ENCODE measurements around the gene BCAP31. TPM values are rescaled to one million over a fixed set of nuclear protein-coding genes. Genes with fewer than 3 reads are reported as not detected.

Gene BCAP31
- total RNA-seq, 2 experiments from 2014 or later, result 155 to 158 TPM

GRCh38 chrX:153662266-153662665, 61.9 kb downstream of the BCAP31 start:
- Mint-ChIP-seq H3K27ac (no peak overlapping the region), H3K4me3 (peak overlapping the region; percentile 34), H3K4me1 (ENCODE audit: low read depth) (no peaks in the 10 kb centered on the region), H3K27me3 (ENCODE audit: low read depth) (peaks cover 26% of the 10 kb centered on the region), H3K36me3 (ENCODE audit: low read depth) (no peaks in the 10 kb centered on the region), H3K9me3 (ENCODE audit: insufficient read depth) (no peaks in the 10 kb centered on the region)
- ChIA-PET CTCF (interaction anchor here (0.9 to 3.4 kb wide), 12 partner anchors 10 to 630 kb away, joined by 3 to 17 read pairs (median 4); partner anchors contain the start of gene CCNQ), POLR2A (no interaction called here)
- DNase-seq (peak; percentile 61), ATAC-seq (no peak)

- DNase-seq, result no peak
- H3K4me3 Mint-ChIP-seq, result no peak overlapping the region
- CTCF ChIA-PET, result interaction anchor here (0.8 to 5.1 kb wide), 3 partner anchors 9 to 120 kb away, joined by 3 to 22 read pairs (median 3); no protein-coding TSS in a partner anchor
- no peaks in the 10 kb centered on the region for H3K4me1 Mint-ChIP-seq (ENCODE audit: low read depth)
- ATAC-seq, result no peak
- no peaks in the 10 kb centered on the region for H3K9me3 Mint-ChIP-seq (ENCODE audit: insufficient read depth)
- POLR2A ChIA-PET, result no interaction called here
- peaks cover 20% of the 10 kb centered on the region for H3K27me3 Mint-ChIP-seq (ENCODE audit: low read depth)
- no peaks in the 10 kb centered on the region for H3K36me3 Mint-ChIP-seq (ENCODE audit: low read depth)
- H3K27ac Mint-ChIP-seq, result no peak overlapping the region
Observed at GRCh38 chrX:153659268-153659667, 64.9 kb downstream of the BCAP31 start.

GRCh38 chrX:153657161-153657560, 67.0 kb downstream of the BCAP31 start:
- Mint-ChIP-seq H3K9me3 (ENCODE audit: insufficient read depth) (no peaks in the 10 kb centered on the region), H3K36me3 (ENCODE audit: low read depth) (no peaks in the 10 kb centered on the region), H3K4me3 (no peak overlapping the region), H3K27me3 (ENCODE audit: low read depth) (peaks cover 16% of the 10 kb centered on the region), H3K27ac (no peak overlapping the region), H3K4me1 (ENCODE audit: low read depth) (no peaks in the 10 kb centered on the region)
- CTCF ChIA-PET, result interaction anchor here (5.1 kb wide), 1 partner anchor 11 kb away, joined by 22 read pairs; no protein-coding TSS in a partner anchor
- POLR2A ChIA-PET, result no interaction called here
- no peak for DNase-seq
- ATAC-seq, result no peak

- DNase-seq, result no peak
- Mint-ChIP-seq H3K27me3 (ENCODE audit: low read depth) (no peaks in the 10 kb centered on the region), H3K9me3 (ENCODE audit: insufficient read depth) (no peaks in the 10 kb centered on the region), H3K27ac (no peak overlapping the region), H3K4me1 (ENCODE audit: low read depth) (no peaks in the 10 kb centered on the region), H3K4me3 (no peak overlapping the region), H3K36me3 (ENCODE audit: low read depth) (no peaks in the 10 kb centered on the region)
- ChIA-PET CTCF (interaction anchor here (1.2 kb wide), 1 partner anchor 99 kb away, joined by 5 read pairs; no protein-coding TSS in a partner anchor), POLR2A (no interaction called here)
- no peak for ATAC-seq
Observed at GRCh38 chrX:153653556-153653955, 70.6 kb downstream of the BCAP31 start.

GRCh38 chrX:153651540-153652079, 72.6 kb downstream of the BCAP31 start:
- DNase-seq, result no peak
- Mint-ChIP-seq H3K27me3 (ENCODE audit: low read depth) (peaks cover 3% of the 10 kb centered on the region), H3K4me3 (no peak overlapping the region), H3K36me3 (ENCODE audit: low read depth) (no peaks in the 10 kb centered on the region), H3K4me1 (ENCODE audit: low read depth) (no peaks in the 10 kb centered on the region), H3K9me3 (ENCODE audit: insufficient read depth) (no peaks in the 10 kb centered on the region), H3K27ac (no peak overlapping the region)
- peak; percentile 40 for ATAC-seq
- ChIA-PET CTCF (interaction anchor here (0.9 to 1.6 kb wide), 3 partner anchors 10 to 97 kb away, joined by 3 to 4 read pairs (median 3); no protein-coding TSS in a partner anchor), POLR2A (no interaction called here)

- H3K9me3 Mint-ChIP-seq (ENCODE audit: insufficient read depth), result no peaks in the 10 kb centered on the region
- no peak overlapping the region for H3K4me3 Mint-ChIP-seq
- H3K27me3 Mint-ChIP-seq (ENCODE audit: low read depth), result peaks cover 10% of the 10 kb centered on the region
- H3K27ac Mint-ChIP-seq, result no peak overlapping the region
- no peaks in the 10 kb centered on the region for H3K4me1 Mint-ChIP-seq (ENCODE audit: low read depth)
- ChIA-PET POLR2A (no interaction called here), CTCF (interaction anchor here (0.9 to 1.6 kb wide), 2 partner anchors 44 to 96 kb away, joined by 3 to 4 read pairs; no protein-coding TSS in a partner anchor)
- ATAC-seq (no peak), DNase-seq (no peak)
- H3K36me3 Mint-ChIP-seq (ENCODE audit: low read depth), result no peaks in the 10 kb centered on the region
Observed at GRCh38 chrX:153650959-153651358, 73.2 kb downstream of the BCAP31 start.

Other genes with a start within 250 kb of the BCAP31 start
- not detected for gene BGN, start 229.4 kb downstream of the BCAP31 start, total RNA-seq
- not detected for gene ATP2B3, start 206.7 kb downstream of the BCAP31 start, total RNA-seq
- gene CCNQ, start 125.2 kb downstream of the BCAP31 start, total RNA-seq, result 10 to 100 TPM; 23.9 to 24.5 TPM
- not detected for gene DUSP9, start 77.2 kb downstream of the BCAP31 start, total RNA-seq
- gene PNCK, start 50.6 kb downstream of the BCAP31 start, total RNA-seq, result under 1 TPM; 0.16 to 0.58 TPM
- 1 to 10 TPM in 1 of 2 experiments, under 1 TPM in 1; 0.82 to 1.3 TPM for gene SLC6A8, start 36.5 kb downstream of the BCAP31 start, total RNA-seq
- gene ABCD1, start 469 bp upstream of the BCAP31 start, total RNA-seq, result 10 to 100 TPM; 14.6 to 15.9 TPM
- 1 to 10 TPM in 1 of 2 experiments, under 1 TPM in 1; 0.83 to 1.4 TPM for gene PLXNB3, start 39.9 kb upstream of the BCAP31 start, total RNA-seq
- gene SRPK3, start 56.7 kb upstream of the BCAP31 start, total RNA-seq, result not detected
- 10 to 100 TPM; 63.2 to 66.9 TPM for gene IDH3G, start 70.0 kb upstream of the BCAP31 start, total RNA-seq
- 100 to 1,000 TPM; 182 to 190 TPM for gene SSR4, start 70.3 kb upstream of the BCAP31 start, total RNA-seq
- under 1 TPM; 0.10 to 0.16 TPM for gene PDZD4, start 106.2 kb upstream of the BCAP31 start, total RNA-seq
- gene L1CAM, start 161.8 kb upstream of the BCAP31 start, total RNA-seq, result 1 to 10 TPM; 7.1 to 7.5 TPM
- gene AVPR2, start 180.3 kb upstream of the BCAP31 start, total RNA-seq, result not detected
- 100 to 1,000 TPM; 317 to 324 TPM for gene ARHGAP4, start 201.9 kb upstream of the BCAP31 start, total RNA-seq
- gene NAA10, start 210.7 kb upstream of the BCAP31 start, total RNA-seq, result 100 to 1,000 TPM in 1 of 2 experiments, 10 to 100 TPM in 1; 98.9 to 106 TPM
- 10 to 100 TPM; 12.1 to 13.6 TPM for gene RENBP, start 220.3 kb upstream of the BCAP31 start, total RNA-seq
- gene HCFC1, start 247.4 kb upstream of the BCAP31 start, total RNA-seq, result 100 to 1,000 TPM; 141 to 146 TPM
- gene TMEM187, start 248.4 kb upstream of the BCAP31 start, total RNA-seq, result 1 to 10 TPM; 5.9 to 6.2 TPM

Measured in activated CD8-positive, alpha-beta T cell treated with anti-CD3 and anti-CD28 coated beads, Interleukin-2, amount 10 ng/mL, durations not matched to agents 7 days and 5 days (primary cell).